Heart left ventricle (tissue), 13 donors: ENCODE data around the gene MSI2.

Experiments
- POLR2A ChIP-seq, 2 donors: fragments of 450-650 bp; IDR thresholded peaks; one replicate each; pipeline ENCODE4 v1.6.1; 2017; ENCODE audit warnings: antibody characterized with exemption in 2 of 2, mild to moderate bottlenecking in 2 of 2, moderate library complexity in 2 of 2
- TF ChIP-seq, protein P1 (sequence below), 12 donors: fragments of 200-600 bp; sonication (generic) in 4 of 12; IDR thresholded peaks; one replicate each; pipeline versions ENCODE4 v1.5.0 to v1.8.0; 2018 to 2022; ENCODE audit warnings: antibody characterized with exemption in 12 of 12, mild to moderate bottlenecking in 5 of 12
- donor health status: ischemic (EF 13 %, LVEDD 7.1; RV severe dilation, severe dysfunction).
- donor health status: DM: no; HTN: yes; CAD: no.
- donor health status: DM: no; HTN: no; CAD: no.
- donor health status: ischemic (EF 25% LVEDD 6.9; RV normal size, moderate dysfunction).
- donor health status: ischemic (EF 25% LVEDD 5.7; RV mildly dilated, moderate dysfunction).
- donor health status: ischemic (EF 35%, LVEDD 5.7; RV mildly dilated, moderate dysfunction).
- donor health status: nonischemic (EF 11% LVEDD 7.7; RV severe dilation, severe dysfunction).
- donor health status: DM: yes; HTN: yes; CAD: no.
- donor health status: PGD.
- donor health status: ischemic (EF 29% LVEDD 5.4; RV normal size, mild dysfunction).
- donor health status: nonischemic (EF 23%, LVEDD 6.1; RV moderate dilation, normal function).

DNA sequence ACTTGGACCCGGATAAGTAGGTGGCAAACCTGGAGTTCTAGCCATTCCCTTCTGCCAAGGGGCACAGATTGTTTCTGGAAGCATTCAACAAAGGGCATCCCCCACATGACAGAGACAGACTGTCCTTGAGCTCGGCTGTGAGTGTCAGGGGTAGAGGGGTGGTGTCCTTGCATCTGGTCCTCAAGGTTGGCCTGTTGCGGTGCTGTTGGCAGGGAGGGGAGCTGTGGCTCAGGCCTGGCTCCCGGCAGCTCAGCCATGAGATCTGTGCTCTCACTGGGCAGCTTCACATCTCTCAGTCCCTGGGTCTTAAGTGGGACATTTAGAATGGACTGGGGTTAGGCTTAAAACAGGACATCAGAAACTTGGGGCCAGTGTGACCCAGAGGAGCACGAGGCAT, 468.4 kb downstream of the MSI2 start:
- TF ChIP-seq, protein P1, sequence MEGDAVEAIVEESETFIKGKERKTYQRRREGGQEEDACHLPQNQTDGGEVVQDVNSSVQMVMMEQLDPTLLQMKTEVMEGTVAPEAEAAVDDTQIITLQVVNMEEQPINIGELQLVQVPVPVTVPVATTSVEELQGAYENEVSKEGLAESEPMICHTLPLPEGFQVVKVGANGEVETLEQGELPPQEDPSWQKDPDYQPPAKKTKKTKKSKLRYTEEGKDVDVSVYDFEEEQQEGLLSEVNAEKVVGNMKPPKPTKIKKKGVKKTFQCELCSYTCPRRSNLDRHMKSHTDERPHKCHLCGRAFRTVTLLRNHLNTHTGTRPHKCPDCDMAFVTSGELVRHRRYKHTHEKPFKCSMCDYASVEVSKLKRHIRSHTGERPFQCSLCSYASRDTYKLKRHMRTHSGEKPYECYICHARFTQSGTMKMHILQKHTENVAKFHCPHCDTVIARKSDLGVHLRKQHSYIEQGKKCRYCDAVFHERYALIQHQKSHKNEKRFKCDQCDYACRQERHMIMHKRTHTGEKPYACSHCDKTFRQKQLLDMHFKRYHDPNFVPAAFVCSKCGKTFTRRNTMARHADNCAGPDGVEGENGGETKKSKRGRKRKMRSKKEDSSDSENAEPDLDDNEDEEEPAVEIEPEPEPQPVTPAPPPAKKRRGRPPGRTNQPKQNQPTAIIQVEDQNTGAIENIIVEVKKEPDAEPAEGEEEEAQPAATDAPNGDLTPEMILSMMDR (IDR thresholded peaks at IDR 0.05), result no peak
- TF ChIP-seq POLR2A (IDR thresholded peaks at IDR 0.05), result no peak
